Measurements from ENCODE around the gene GATA5. TPM values are rescaled to one million over a fixed set of nuclear protein-coding genes. Genes with fewer than 3 reads are reported as not detected.

Gene GATA5
- total RNA-seq, result not detected in 2 replicates

- TF ChIP-seq CTCF (IDR thresholded peaks at IDR 0.05), result no peak
- peak within 1 kb of the TSS; percentile 24 for H3K4me3 Mint-ChIP-seq
- H3K36me3 Mint-ChIP-seq (ENCODE audit: low read depth), result no peaks in the 10 kb centered on the region
- peaks cover 34% of the 10 kb centered on the region for H3K27me3 Mint-ChIP-seq
- POLR2A ChIA-PET, result no interaction called here
- DNase-seq (no peak), ATAC-seq (ENCODE audit: low read depth) (no peak)
- no peaks in the 10 kb centered on the region for H3K9me3 Mint-ChIP-seq
- CTCF ChIA-PET, result no interaction called here
- no peak within 1 kb of the TSS for H3K27ac Mint-ChIP-seq
- H3K4me1 Mint-ChIP-seq, result peaks cover 9% of the 10 kb centered on the region
- intact Hi-C loops (cut with micrococcal nuclease), result no loop called here
Observed at GRCh38 chr20:62475772-62476055, at the start of gene GATA5. Gene GATA5, minus strand, starts transcription at chr20:62475995. Its CDS starts 474 bp downstream, at chr20:62475521.

- no peak for TF ChIP-seq CTCF (IDR thresholded peaks at IDR 0.05)
- Mint-ChIP-seq H3K4me3 (no peak overlapping the region), H3K4me1 (peaks cover 6% of the 10 kb centered on the region), H3K27me3 (peaks cover 28% of the 10 kb centered on the region), H3K9me3 (no peaks in the 10 kb centered on the region), H3K36me3 (ENCODE audit: low read depth) (no peaks in the 10 kb centered on the region), H3K27ac (no peak overlapping the region)
- ChIA-PET POLR2A (no interaction called here), CTCF (no interaction called here)
- DNase-seq (no peak), ATAC-seq (ENCODE audit: low read depth) (no peak)
- intact Hi-C loops (cut with micrococcal nuclease), result no loop called here
Observed at GRCh38 chr20:62525014-62525413, 49.2 kb upstream of the GATA5 start.

GRCh38 chr20:62524505-62524911 lies 48.7 kb upstream of the GATA5 start:
- no peak for DNase-seq
- no peaks in the 10 kb centered on the region for H3K36me3 Mint-ChIP-seq (ENCODE audit: low read depth)
- ChIA-PET POLR2A (no interaction called here), CTCF (no interaction called here)
- H3K9me3 Mint-ChIP-seq, result no peaks in the 10 kb centered on the region
- intact Hi-C loops (cut with micrococcal nuclease), result no loop called here
- ATAC-seq (ENCODE audit: low read depth), result no peak
- H3K27ac Mint-ChIP-seq, result no peak overlapping the region
- no peak overlapping the region for H3K4me3 Mint-ChIP-seq
- peaks cover 6% of the 10 kb centered on the region for H3K4me1 Mint-ChIP-seq
- H3K27me3 Mint-ChIP-seq, result peaks cover 28% of the 10 kb centered on the region
- TF ChIP-seq CTCF (IDR thresholded peaks at IDR 0.05), result no peak

GRCh38 chr20:62523473-62524203 lies 47.8 kb upstream of the GATA5 start:
- Mint-ChIP-seq H3K9me3 (no peaks in the 10 kb centered on the region), H3K27ac (no peak overlapping the region), H3K27me3 (peaks cover 28% of the 10 kb centered on the region), H3K4me1 (peaks cover 6% of the 10 kb centered on the region), H3K36me3 (ENCODE audit: low read depth) (no peaks in the 10 kb centered on the region), H3K4me3 (no peak overlapping the region)
- no peak for TF ChIP-seq CTCF (IDR thresholded peaks at IDR 0.05)
- DNase-seq, result no peak
- intact Hi-C loops (cut with micrococcal nuclease), result no loop called here
- ATAC-seq (ENCODE audit: low read depth), result peak; percentile 98
- ChIA-PET POLR2A (no interaction called here), CTCF (no interaction called here)

- no peak for DNase-seq
Observed at GRCh38 chr20:62522748-62523396, 47.1 kb upstream of the GATA5 start.

More at GRCh38 chr20:62522748-62523396, 47.1 kb upstream of the GATA5 start:
- Mint-ChIP-seq H3K4me3 (no peak overlapping the region), H3K27me3 (peaks cover 28% of the 10 kb centered on the region), H3K36me3 (ENCODE audit: low read depth) (no peaks in the 10 kb centered on the region), H3K9me3 (no peaks in the 10 kb centered on the region), H3K4me1 (peaks cover 6% of the 10 kb centered on the region), H3K27ac (no peak overlapping the region)
- TF ChIP-seq CTCF (IDR thresholded peaks at IDR 0.05), result no peak
- ChIA-PET POLR2A (no interaction called here), CTCF (no interaction called here)
- intact Hi-C loops (cut with micrococcal nuclease), result no loop called here
- no peak for ATAC-seq (ENCODE audit: low read depth)
